Breast epithelium (tissue), 4 donors: Measurements from ENCODE around the gene FAF1. TPM values are rescaled to one million over a fixed set of nuclear protein-coding genes. Genes with fewer than 3 reads are reported as not detected.

ENCODE experiments used
- DNase-seq, 2 donors: peaks; one replicate each; pipeline ENCODE4 v3.0.0-alpha.2; 2019; ENCODE audit warnings: low spot score in 2 of 2
- H3K27ac ChIP-seq, 2 donors: fragments of 200-600 bp; sonication (generic) in 1 of 2; one replicate each; pipeline ENCODE4 v1.5.1; 2016 to 2019; ENCODE audit warnings: mild to moderate bottlenecking in 1 of 2
- H3K27me3 ChIP-seq, 2 donors: fragments of 200-600 bp; sonication (generic) in 1 of 2; one replicate each; pipeline versions ENCODE4 v1.5.1 to v1.6.0; 2017 to 2019; ENCODE audit warnings: control low read depth in 1 of 2, mild to moderate bottlenecking in 1 of 2
- H3K36me3 ChIP-seq: fragments of 200-600 bp; one replicate; pipeline ENCODE4 v1.5.1; 2019
- H3K4me1 ChIP-seq, 2 donors: fragments of 200-600 bp; sonication (generic); one replicate each; pipeline ENCODE4 v1.5.1; 2016 to 2019; ENCODE audit warnings: control low read depth in 1 of 2
- H3K4me3 ChIP-seq, 3 donors: fragments of 200-600 bp; sonication (generic); 1 replicate in 2 of 3; 2 replicates in 1 of 3; pipeline ENCODE4 v1.5.1; 2016 to 2019; ENCODE audit warnings: mild to moderate bottlenecking in 3 of 3, moderate library complexity in 2 of 3
- H3K9me3 ChIP-seq, 2 donors: fragments of 200-600 bp; sonication (generic) in 1 of 2; one replicate each; pipeline ENCODE4 v1.5.1; 2016 to 2019; ENCODE audit warnings: control low read depth in 1 of 2
- POLR2A ChIP-seq: fragments of 450-650 bp; IDR thresholded peaks from one replicate; pipeline ENCODE4 v1.6.1; 2016; ENCODE audit warnings: antibody characterized with exemption, mild to moderate bottlenecking, moderate library complexity
- POLR2AphosphoS5 ChIP-seq, 3 donors: sonication (generic); formaldehyde crosslinking; IDR thresholded peaks; one replicate each; pipeline ENCODE4 v1.6.1; 2017; ENCODE audit warnings: antibody characterized with exemption in 3 of 3
- intact Hi-C: fragments of 100-400 bp; cut with DNase I; formaldehyde crosslinking; loops from one replicate; pipeline ENCODE4 v1.15.1; 2023; ENCODE audit warnings: low total_unique reads
- total RNA-seq, 3 donors: library from RNA; depleted of rRNA; stranded (reverse); fragments of >200 nt; gene quantifications; one replicate each; pipeline ENCODE4 v1.1.0, GENCODE V29; 2016
- TF ChIP-seq, protein P1 (sequence below), 3 donors: fragments of 450-650 bp; IDR thresholded peaks; one replicate each; pipeline ENCODE4 v1.5.1; 2016 to 2017; ENCODE audit warnings: antibody characterized with exemption in 3 of 3, mild to moderate bottlenecking in 3 of 3, moderate library complexity in 3 of 3

Gene FAF1
- total RNA-seq, 3 donors from 2014 or later = 34.9 to 58.2 (median 42.0) TPM

DNA sequence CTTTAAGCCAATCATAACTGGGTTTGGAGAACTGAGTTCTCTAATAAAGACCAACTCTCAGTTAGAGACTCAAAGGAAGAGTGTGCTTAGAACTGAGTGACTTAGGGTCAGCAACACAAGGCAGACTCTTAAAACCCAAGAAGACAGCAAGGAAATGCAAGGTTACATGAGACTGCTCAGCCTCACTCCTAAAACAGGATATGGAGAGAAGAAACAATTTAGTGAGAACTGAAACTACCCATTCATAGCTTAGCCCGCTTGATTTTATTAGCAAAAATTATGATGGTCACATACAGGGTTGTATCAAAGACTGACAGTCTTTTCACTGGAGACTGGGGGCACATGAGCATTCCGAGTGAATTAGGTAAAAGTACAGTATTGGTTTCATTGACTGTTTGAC lies 457.9 kb downstream of the FAF1 start:
- intact Hi-C loops = no loop called here
- TF ChIP-seq, protein P1, sequence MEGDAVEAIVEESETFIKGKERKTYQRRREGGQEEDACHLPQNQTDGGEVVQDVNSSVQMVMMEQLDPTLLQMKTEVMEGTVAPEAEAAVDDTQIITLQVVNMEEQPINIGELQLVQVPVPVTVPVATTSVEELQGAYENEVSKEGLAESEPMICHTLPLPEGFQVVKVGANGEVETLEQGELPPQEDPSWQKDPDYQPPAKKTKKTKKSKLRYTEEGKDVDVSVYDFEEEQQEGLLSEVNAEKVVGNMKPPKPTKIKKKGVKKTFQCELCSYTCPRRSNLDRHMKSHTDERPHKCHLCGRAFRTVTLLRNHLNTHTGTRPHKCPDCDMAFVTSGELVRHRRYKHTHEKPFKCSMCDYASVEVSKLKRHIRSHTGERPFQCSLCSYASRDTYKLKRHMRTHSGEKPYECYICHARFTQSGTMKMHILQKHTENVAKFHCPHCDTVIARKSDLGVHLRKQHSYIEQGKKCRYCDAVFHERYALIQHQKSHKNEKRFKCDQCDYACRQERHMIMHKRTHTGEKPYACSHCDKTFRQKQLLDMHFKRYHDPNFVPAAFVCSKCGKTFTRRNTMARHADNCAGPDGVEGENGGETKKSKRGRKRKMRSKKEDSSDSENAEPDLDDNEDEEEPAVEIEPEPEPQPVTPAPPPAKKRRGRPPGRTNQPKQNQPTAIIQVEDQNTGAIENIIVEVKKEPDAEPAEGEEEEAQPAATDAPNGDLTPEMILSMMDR (IDR thresholded peaks at IDR 0.05) = no peak
- TF ChIP-seq POLR2A (no peak), POLR2AphosphoS5 (IDR thresholded peaks at IDR 0.05) (no peak)
- no peaks in the 10 kb centered on the region for H3K27me3 ChIP-seq
- H3K27ac ChIP-seq = no peak overlapping the region
- DNase-seq = no peak
- no peaks in the 10 kb centered on the region for H3K36me3 ChIP-seq
- H3K9me3 ChIP-seq = peaks cover 16 to 39% of the 10 kb centered on the region in 2 donors
- H3K4me3 ChIP-seq = no peak overlapping the region
- H3K4me1 ChIP-seq = no peaks in the 10 kb centered on the region

DNA sequence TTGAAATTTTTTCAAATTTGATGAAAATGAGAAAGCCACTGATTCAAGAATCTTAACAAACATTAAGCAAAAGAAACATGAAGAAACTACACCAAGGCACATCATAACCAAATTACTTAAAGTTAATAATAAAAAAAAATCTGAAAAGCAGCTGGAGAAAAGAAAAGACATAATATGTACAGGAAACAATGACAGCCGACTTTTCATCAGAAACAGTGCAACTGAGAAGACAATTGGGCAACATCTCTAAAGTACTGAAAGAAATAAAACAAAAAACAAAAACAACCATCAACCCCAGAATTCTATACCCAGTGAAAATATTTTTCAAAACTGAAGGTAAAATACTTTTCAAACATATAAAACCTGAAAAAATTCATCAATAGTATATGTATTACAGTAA lies 463.1 kb downstream of the FAF1 start:
- Histone ChIP-seq H3K27ac (no peak overlapping the region), H3K4me3 (no peak overlapping the region), H3K27me3 (no peaks in the 10 kb centered on the region), H3K36me3 (no peaks in the 10 kb centered on the region), H3K9me3 (peaks cover 7 to 15% of the 10 kb centered on the region in 2 donors), H3K4me1 (no peaks in the 10 kb centered on the region)
- TF ChIP-seq POLR2AphosphoS5 (IDR thresholded peaks at IDR 0.05) (no peak), POLR2A (no peak)
- TF ChIP-seq, protein P1 (IDR thresholded peaks at IDR 0.05) = no peak
- no peak for DNase-seq
- intact Hi-C loops = no loop called here

DNA sequence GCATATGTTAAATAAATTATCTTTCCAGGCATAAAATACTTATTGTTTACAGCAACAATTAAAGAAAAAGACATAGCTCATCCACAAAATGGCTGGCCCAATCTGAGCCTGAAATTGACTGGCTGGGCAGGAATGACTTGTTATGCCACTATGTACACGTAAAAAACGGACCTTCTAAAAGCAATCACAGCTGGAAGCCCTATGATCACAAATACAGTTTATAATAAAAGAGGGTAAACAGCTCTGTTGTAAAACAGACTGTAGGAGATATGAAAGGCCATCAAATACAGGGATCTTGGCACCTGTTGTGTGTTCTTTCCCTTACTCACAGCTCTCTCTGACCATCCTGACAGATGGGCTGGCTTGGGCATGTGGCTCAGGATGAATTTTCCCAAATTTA lies 466.4 kb downstream of the FAF1 start:
- H3K4me1 ChIP-seq = no peaks in the 10 kb centered on the region
- H3K4me3 ChIP-seq = no peak overlapping the region
- intact Hi-C loops = no loop called here
- H3K9me3 ChIP-seq = peaks cover 7% of the 10 kb centered on the region in 2 donors
- no peak overlapping the region for H3K27ac ChIP-seq
- TF ChIP-seq POLR2AphosphoS5 (IDR thresholded peaks at IDR 0.05) (no peak), POLR2A (no peak)
- TF ChIP-seq, protein P1 (IDR thresholded peaks at IDR 0.05) = no peak
- H3K27me3 ChIP-seq = no peaks in the 10 kb centered on the region
- no peaks in the 10 kb centered on the region for H3K36me3 ChIP-seq
- no peak for DNase-seq

DNA sequence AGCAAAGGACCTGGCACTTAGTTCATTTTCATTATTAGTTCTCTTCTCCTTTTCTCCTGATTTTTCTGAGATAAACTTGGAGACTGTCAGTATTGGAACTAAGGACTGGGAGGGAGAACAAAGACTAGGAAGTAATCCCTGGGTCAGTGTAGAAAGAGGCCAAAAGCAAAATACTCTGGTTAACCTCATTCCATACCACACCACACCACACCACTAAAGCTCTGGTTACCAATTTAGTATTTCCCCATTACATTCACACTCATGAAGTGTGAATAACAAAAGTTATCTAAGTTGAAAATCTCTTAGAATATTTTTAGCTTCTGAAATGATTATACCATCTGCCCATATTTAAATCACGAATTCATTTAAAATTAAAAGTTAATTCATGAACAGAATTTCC lies 467.9 kb downstream of the FAF1 start:
- TF ChIP-seq, protein P1 (IDR thresholded peaks at IDR 0.05) = no peak
- TF ChIP-seq POLR2AphosphoS5 (IDR thresholded peaks at IDR 0.05) = no peak
- no peak for TF ChIP-seq POLR2A

DNA sequence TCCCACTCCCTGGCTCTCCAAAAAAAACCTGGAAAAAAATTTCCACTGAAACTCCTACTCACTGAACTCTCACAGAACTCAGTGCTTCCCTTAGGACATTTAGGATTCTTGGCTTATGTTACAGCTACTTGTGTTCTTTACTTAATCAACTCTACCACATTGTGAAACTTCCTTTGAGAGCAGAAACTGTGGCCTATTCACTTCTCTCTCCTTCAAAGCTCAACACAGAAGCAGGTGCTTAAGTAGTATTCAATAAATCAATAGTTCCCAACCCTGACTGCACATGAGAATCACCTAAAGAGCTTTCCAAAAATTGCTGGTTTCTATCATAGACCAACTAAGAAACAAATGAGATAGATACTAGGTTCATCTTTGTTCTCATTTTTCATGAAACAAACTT lies 468.9 kb downstream of the FAF1 start:
- DNase-seq = no peak
- H3K9me3 ChIP-seq = no peaks in the 10 kb centered on the region
- no peaks in the 10 kb centered on the region for H3K4me1 ChIP-seq
- TF ChIP-seq POLR2AphosphoS5 (IDR thresholded peaks at IDR 0.05) = no peak
- TF ChIP-seq, protein P1 (IDR thresholded peaks at IDR 0.05) = no peak
- TF ChIP-seq POLR2A = no peak
- H3K4me3 ChIP-seq = no peak overlapping the region
- H3K27ac ChIP-seq = no peak overlapping the region
- H3K27me3 ChIP-seq = no peaks in the 10 kb centered on the region
- H3K36me3 ChIP-seq = no peaks in the 10 kb centered on the region
- intact Hi-C loops = no loop called here

More for the DNA sequence above, 467.9 kb downstream of the FAF1 start:
- Histone ChIP-seq H3K36me3 (no peaks in the 10 kb centered on the region), H3K27me3 (no peaks in the 10 kb centered on the region), H3K4me1 (no peaks in the 10 kb centered on the region), H3K4me3 (no peak overlapping the region), H3K27ac (no peak overlapping the region), H3K9me3 (no peaks in the 10 kb centered on the region)
- DNase-seq = no peak
- intact Hi-C loops = no loop called here
